ENCODE results near the gene CD63.

DNA sequence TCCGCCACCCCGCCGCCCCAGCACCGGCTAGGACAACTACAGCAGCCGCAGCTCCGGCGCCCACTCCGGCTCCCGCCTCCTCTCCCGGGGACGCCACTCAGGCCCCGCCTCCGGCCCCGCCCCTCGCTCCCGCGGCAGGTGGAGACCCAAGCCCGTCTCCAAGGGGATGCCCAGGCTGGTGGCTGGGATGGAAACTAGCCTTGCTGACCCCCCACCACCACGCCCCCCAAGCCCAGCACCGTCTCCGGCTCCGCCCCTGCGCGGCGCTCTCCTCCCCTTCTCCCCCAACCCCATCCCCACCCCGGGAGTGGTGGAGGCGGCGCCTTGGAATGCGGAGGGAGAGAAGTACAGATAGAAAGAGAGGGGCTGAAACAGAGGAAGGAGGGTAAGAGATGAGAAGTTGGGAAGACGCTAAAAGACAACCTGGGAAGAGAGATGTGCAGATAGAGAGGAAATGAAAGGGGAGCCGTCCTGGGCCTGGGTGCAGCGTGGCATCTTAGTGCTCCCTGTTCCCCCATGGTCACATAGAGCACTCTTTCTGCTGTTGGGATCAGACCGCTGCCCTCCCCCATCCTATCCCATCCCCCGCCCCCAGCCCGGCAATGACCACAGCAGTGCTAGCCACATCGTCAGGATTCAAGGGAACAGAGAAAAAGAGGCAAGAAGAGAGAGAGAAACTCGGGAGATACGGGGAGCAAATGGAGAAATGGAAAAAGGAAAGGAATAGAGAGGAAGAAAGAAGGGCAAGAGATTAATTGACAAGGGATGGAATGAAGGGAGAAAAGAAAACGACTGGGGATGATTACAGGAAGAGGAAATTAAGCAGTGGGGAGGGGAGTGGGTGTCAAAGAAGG is 20.7 kb downstream of the CD63 start, which contains the start of gene ITGA7:
- TF ChIP-seq EP300 (IDR thresholded peaks at IDR 0.05): no peak
- TF ChIP-seq CTCF (IDR thresholded peaks at IDR 0.05): no peak
- peak; percentile 38 to 47 for TF ChIP-seq POLR2A (IDR thresholded peaks at IDR 0.05)
